Measurements from ENCODE around the gene RAB19. TPM values are rescaled to one million over a fixed set of nuclear protein-coding genes. Genes with fewer than 3 reads are reported as not detected.

The RAB19 gene
- total RNA-seq, 1 experiment from 2014 or later = not detected

- no peak for DNase-seq (ENCODE audit: low read depth)
Measured at GRCh38 chr7:140453273-140453672, 49.4 kb downstream of the RAB19 start.

GRCh38 chr7:140453785-140454656 lies 50.2 kb downstream of the RAB19 start:
- DNase-seq (ENCODE audit: low read depth) = peak; percentile 7

- no peak for DNase-seq (ENCODE audit: low read depth)
Measured at GRCh38 chr7:140454657-140455015, 50.8 kb downstream of the RAB19 start.

- DNase-seq (ENCODE audit: low read depth) = no peak
Measured at GRCh38 chr7:140455743-140456142, 51.9 kb downstream of the RAB19 start.

- DNase-seq (ENCODE audit: low read depth) = peak; percentile 41
Measured at GRCh38 chr7:140456551-140457051, 52.7 kb downstream of the RAB19 start.

- no peak for DNase-seq (ENCODE audit: low read depth)
Measured at GRCh38 chr7:140458201-140458600, 54.3 kb downstream of the RAB19 start.

GRCh38 chr7:140458916-140459315 lies 55.1 kb downstream of the RAB19 start:
- DNase-seq (ENCODE audit: low read depth) = no peak

- DNase-seq (ENCODE audit: low read depth) = no peak
Measured at GRCh38 chr7:140463111-140463510, 59.3 kb downstream of the RAB19 start.

- DNase-seq (ENCODE audit: low read depth) = peak; percentile 42
Measured at GRCh38 chr7:140475747-140476333, 72.0 kb downstream of the RAB19 start.

GRCh38 chr7:140476698-140477261 lies 72.9 kb downstream of the RAB19 start:
- DNase-seq (ENCODE audit: low read depth) = no peak

Other genes with a start within 250 kb of the RAB19 start
- 1.1 and 2.1 TPM in 2 replicates for gene KDM7A, start 227.1 kb upstream of the RAB19 start, total RNA-seq (2014; rRNA removed)
- 40.2 and 47.6 TPM in 2 replicates for gene SLC37A3, start 5.5 kb upstream of the RAB19 start, total RNA-seq (2014; rRNA removed)
- gene MKRN1, start 75.4 kb downstream of the RAB19 start, total RNA-seq (2014; rRNA removed) = 52.1 and 56.4 TPM in 2 replicates
- not detected in 2 replicates for gene DENND2A, start 236.8 kb downstream of the RAB19 start, total RNA-seq (2014; rRNA removed)

All from LHCN-M2 (cell line).